Activated CD4-positive, alpha-beta T cell treated with anti-CD3 and anti-CD28 coated beads, Interleukin-10, Interleukin-2, amounts not matched to agents 100 ng/mL and 50 ng/mL, durations not matched to agents 16 hours and 8 hours (primary cell): ENCODE results near the gene FAM151B.
"Not testable (repeated sequence)": the region's sequence is repeated elsewhere in the genome, so short reads cannot be mapped to it uniquely, and the experiment has no call there.

ENCODE experiments used
- DNase-seq: peaks from one replicate; pipeline ENCODE4 v3.0.0-alpha.2; 2020

FAM151B gene, protein sequence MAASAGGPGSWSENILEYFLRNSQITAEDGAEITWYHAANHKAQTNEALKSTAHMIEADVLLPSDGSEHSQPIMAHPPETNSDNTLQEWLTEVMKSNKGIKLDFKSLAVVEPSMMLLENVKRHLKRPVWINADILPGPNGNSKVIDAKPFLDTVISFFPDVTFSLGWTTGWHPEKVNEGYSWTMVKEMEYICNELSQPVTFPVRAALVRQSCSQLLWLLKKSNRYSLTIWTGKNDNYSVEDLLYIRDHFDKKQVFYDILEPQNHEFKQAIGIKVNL

DNA sequence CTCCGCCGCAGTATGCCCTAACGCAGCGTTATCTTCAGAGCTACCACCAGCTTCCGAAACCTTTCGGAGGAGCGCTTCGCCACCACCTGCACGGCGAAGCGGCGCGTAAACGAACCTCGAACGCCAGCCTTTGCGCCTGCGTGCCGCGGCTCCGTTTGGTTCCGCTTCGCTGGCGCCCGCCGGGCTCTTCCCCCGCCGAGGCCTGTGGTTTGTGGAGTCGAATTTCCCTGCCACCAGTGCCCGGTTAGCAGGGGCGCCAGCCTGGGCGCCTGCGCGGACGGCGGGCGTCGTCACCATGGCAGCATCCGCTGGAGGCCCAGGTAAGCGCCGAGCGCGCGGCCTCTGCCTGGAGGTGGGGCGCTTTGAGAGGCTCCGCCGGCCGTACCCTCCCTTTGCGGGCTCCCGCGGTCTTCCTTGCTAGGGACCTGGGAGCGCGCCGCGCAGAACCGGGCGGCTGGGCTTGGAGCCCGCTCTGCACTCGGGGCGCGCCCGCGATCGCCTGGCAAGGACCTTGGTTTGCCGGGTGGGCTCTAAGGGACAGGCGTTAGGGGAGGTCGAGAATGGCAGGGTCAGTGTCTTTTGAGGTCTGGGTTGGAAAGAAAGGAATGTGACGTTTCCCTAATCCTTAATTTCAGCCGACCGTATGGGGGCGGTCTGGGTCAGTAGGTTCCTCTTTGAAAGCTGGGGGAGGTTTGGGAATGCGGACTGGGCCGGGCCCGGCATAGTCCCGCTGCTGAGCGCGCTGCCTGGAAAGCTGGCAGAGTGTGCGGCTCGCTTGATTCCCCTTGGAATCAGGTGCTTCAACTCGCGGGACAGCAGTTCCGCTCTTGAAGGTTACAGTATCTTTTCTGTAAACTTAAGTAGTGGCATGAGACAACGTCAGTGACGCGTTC is at the start of gene FAM151B:
TSS of gene FAM151B (plus strand) at position 272 of the 893 bp plus-strand sequence. CDS start at position 296, 24 bp downstream.
- DNase-seq: peak; percentile 87

DNA sequence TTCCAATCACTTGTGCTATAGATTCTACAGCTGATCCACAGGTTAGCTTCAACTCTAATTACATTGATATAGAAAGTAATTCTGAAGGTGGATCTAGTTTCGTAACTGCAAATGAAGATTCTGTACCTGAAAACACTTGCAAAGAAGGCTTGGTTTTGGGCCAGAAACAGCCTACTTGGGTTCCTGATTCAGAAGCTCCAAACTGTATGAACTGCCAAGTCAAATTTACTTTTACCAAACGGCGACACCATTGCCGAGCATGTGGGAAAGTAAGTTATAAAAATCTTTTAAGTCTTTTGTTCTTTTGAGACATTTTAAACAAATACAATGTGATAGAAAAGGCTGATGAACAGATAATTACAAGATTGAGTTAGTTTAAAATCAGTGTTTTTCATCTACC is 49.2 kb upstream of the FAM151B start:
- DNase-seq: no peak

GRCh38 chr5:80439213-80439612 is 48.7 kb upstream of the FAM151B start:
- no peak for DNase-seq

DNA sequence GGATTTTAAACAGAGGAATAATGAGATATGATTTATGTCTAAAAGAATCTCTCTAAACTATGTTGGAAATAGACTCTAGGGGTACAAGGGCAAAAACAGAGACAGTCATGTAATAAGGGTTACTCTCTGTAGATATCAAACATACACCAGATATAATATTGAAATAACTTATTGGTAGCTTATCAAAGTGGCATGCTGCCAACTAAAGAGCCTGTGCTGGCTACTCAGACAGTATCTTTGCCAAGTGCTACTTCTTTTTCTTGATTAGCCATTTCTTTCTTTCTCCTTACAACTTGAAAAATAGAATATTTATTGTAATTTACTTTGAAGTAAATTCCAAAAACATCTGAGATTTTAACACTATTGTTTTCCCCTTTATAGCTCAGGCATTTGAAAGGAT is 45.2 kb upstream of the FAM151B start:
- DNase-seq: no peak

- DNase-seq: no peak
Measured at GRCh38 chr5:80453366-80453765, 34.5 kb upstream of the FAM151B start.

DNA sequence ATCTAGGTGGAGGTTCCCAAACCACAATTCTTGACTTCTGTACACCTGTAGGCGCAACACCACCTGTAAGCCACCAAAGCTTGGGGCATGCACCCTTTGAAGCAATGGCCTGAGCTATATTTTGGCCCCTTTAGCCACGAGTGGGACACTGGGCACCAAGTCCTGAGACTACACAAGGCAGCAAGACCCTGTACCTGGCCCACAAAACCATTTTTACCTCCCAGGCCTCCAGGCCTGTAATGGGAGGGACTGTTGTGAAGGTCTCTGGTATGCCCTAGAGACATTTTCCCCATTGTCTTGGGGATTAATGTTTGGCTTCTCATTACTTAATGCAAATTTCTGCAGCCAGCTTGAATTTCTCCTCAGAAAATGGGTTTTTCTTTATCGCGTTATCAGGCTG is 24.6 kb upstream of the FAM151B start:
- DNase-seq: no peak

DNA sequence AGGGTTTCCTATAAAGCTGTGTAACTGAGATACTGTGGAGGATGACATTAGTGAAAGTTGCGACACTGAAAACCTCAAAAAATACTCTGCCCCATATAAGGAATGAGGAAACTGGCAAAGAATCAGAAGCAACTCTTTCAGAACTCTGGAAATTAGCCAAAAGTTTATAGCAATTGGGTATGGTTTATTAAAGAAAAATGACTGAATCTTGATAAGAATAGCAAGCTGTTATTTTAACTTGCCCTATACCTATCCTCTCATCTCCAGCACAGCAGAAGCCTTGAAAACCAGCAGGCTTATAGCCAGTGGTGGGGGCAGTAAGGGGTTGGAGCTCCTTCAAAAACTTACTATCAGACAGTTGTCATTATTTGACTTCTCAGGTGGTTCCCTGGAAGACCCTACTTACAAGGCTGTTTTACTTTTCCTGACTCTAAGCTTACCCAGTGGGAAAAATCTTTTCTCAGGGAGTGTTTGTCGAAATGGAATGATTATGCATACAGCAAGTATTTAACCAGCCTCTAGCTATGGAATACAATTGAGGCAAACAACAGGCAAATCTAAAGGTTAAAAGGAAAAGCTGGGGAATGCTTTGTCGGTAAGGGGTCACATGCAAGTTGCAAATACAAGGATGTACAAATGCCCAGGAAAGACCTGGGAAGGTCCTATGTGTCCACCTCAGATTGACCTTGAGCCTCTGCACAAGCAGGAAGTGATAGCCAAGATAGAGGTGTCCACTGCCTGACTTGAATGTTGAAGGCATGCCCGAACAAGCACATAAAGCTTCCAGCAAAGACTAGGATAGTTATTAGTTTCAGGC is 21.0 kb upstream of the FAM151B start:
- DNase-seq: no peak

- no peak for DNase-seq
Measured at GRCh38 chr5:80468131-80468530, 19.8 kb upstream of the FAM151B start.

GRCh38 chr5:80470631-80471030 is 17.3 kb upstream of the FAM151B start:
- DNase-seq: not testable (repeated sequence)

- no peak for DNase-seq
Measured at GRCh38 chr5:80474929-80475328, 13.0 kb upstream of the FAM151B start.

- no peak for DNase-seq
Measured at GRCh38 chr5:80479713-80480112, 8.2 kb upstream of the FAM151B start.

- no peak for DNase-seq
Measured at GRCh38 chr5:80480354-80480753, 7.5 kb upstream of the FAM151B start.

DNA sequence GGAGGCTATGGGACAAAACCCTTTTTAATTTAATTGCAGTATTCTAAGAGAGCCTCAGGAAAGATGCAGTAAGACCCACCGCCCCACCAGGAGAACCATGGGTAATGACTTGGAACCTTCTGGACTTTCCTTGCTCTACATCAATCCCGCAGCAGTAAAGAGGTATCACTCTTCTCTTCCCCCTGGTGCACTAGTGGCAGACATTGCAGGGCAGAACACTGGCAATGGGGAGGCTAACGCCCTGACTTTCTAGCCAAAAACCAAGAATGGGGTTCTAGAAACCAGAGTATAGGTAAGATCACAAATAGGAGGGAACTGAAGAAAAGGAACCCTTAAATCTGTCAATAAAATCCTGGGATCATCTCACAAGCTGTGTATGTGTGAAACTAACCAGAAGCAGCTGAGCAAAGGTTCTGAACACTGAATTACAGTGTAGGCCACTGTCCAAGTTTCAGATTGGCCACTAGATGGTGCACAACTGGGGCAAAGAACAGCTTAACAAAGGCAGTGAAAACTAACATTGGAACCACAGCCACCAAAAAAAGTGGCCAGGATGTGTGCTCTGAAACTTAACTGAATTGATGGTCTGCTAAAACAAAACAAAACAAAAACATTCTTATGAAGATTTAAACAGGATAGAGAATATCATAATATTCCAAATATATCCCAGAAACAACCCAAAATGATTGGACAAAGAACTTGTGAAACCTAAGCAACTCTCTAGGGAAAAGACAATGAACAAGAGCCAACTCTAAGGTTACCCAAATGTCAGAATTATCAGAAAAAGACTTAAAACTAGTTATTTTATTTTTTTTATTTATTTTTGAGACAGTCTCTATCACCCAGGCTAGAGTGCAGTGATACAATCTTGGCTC is 6.6 kb upstream of the FAM151B start:
- DNase-seq: peak; percentile 65

DNA sequence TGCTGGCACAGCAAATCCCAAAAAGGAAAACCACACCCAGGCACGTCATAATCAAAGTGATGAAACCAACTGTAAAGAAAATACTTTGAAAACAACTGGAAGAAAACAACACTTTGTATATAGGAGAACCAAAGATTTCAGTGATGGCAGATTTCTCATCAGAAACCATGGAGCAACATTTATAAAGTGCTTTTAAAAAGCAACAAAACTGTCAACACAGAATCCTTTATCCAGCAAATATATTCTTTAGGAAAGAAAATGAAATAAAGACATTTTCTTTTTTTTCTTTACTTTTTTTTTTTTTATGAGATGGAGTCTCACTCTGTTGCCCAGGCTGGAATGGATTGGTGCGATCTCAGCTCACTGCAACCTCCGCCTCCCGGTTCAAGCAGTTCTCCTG is 5.3 kb upstream of the FAM151B start:
- DNase-seq: no peak

- DNase-seq: no peak
Measured at GRCh38 chr5:80483636-80484232, 4.2 kb upstream of the FAM151B start.

DNA sequence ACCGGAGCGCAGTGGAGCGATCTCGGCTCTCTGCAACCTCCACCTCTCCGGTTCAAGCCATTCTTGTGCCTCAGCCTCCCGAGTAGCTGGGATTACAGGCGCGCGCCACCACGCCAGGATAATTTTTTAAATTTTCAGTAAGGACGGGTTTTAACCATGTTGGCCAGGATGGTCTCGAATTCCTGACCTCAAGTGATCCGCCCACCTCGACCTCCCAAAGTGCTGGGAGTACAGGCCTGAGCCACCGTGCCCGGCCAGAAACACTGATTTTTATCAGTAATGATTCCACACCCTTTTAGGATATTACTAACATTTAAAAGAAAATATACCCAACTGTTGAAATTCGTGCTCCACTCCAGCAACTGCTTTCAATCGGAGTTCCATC is 464 bp upstream of the FAM151B start:
- no peak for DNase-seq

- no peak for DNase-seq
Measured at GRCh38 chr5:80491296-80491695, 3.4 kb downstream of the FAM151B start.

GRCh38 chr5:80492741-80493140 is 4.8 kb downstream of the FAM151B start:
- DNase-seq: peak; percentile 4

GRCh38 chr5:80493443-80493842 is 5.5 kb downstream of the FAM151B start:
- DNase-seq: peak; percentile 4

GRCh38 chr5:80495891-80496290 is 8.0 kb downstream of the FAM151B start:
- DNase-seq: no peak

GRCh38 chr5:80502800-80503199 is 14.9 kb downstream of the FAM151B start:
- no peak for DNase-seq

DNA sequence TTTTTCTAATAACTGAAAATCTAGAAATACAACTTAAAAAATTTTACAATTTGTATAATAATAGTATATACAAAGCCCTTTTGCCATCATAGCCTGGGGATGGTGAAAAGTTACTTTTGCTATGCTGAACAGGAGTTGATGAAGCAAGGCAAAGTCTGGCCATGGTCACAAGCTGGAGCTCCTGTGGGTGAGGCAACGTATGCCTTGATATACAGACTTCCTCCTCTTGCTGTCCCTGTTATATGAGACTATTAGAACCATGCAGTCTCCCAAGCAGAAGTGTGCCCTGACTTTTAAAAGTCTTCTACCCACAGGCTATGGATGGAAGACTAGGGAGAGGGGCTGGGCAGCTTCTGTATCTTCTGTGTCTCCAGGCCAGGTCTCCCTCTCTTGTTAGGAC is 15.7 kb downstream of the FAM151B start:
- no peak for DNase-seq
